ENCODE results near the gene KCNA1.

The KCNA1 gene

GRCh38 chr12:4910502-4911315 lies 1.0 kb downstream of the KCNA1 start:
- DNase-seq (ENCODE audit: low read depth in 2 of 2, low spot score in 1 of 2), result no peak

- DNase-seq (ENCODE audit: low read depth in 2 of 2, low spot score in 1 of 2), result no peak
Observed at GRCh38 chr12:4911316-4911994, 1.8 kb downstream of the KCNA1 start.

GRCh38 chr12:4914720-4915119 lies 5.0 kb downstream of the KCNA1 start:
- DNase-seq (ENCODE audit: low read depth in 2 of 2, low spot score in 1 of 2), result no peak

- no peak for DNase-seq (ENCODE audit: low read depth in 2 of 2, low spot score in 1 of 2)
Observed at GRCh38 chr12:4915752-4916151, 6.0 kb downstream of the KCNA1 start.

GRCh38 chr12:4918950-4919660 lies 9.4 kb downstream of the KCNA1 start:
- no peak for DNase-seq (ENCODE audit: low read depth in 2 of 2, low spot score in 1 of 2)

- DNase-seq (ENCODE audit: low read depth in 2 of 2, low spot score in 1 of 2), result no peak
Observed at GRCh38 chr12:4932576-4932975, 22.9 kb downstream of the KCNA1 start.

- DNase-seq (ENCODE audit: low read depth in 2 of 2, low spot score in 1 of 2), result no peak
Observed at GRCh38 chr12:4933411-4933810, 23.7 kb downstream of the KCNA1 start.

- no peak for DNase-seq (ENCODE audit: low read depth in 2 of 2, low spot score in 1 of 2)
Observed at GRCh38 chr12:4934407-4935035, 24.8 kb downstream of the KCNA1 start.

GRCh38 chr12:4938900-4939299 lies 29.2 kb downstream of the KCNA1 start:
- DNase-seq (ENCODE audit: low read depth in 2 of 2, low spot score in 1 of 2), result no peak

GRCh38 chr12:4939418-4940023 lies 29.8 kb downstream of the KCNA1 start:
- DNase-seq (ENCODE audit: low read depth in 2 of 2, low spot score in 1 of 2), result no peak

GRCh38 chr12:4943067-4943937 lies 33.6 kb downstream of the KCNA1 start:
- no peak for DNase-seq (ENCODE audit: low read depth in 2 of 2, low spot score in 1 of 2)

GRCh38 chr12:4943938-4944284 lies 34.2 kb downstream of the KCNA1 start:
- no peak for DNase-seq (ENCODE audit: low read depth in 2 of 2, low spot score in 1 of 2)

GRCh38 chr12:4947253-4947652 lies 37.5 kb downstream of the KCNA1 start:
- DNase-seq (ENCODE audit: low read depth in 2 of 2, low spot score in 1 of 2), result no peak

GRCh38 chr12:4951083-4951482 lies 41.4 kb downstream of the KCNA1 start:
- DNase-seq (ENCODE audit: low read depth in 2 of 2, low spot score in 1 of 2), result no peak

GRCh38 chr12:4951601-4952000 lies 41.9 kb downstream of the KCNA1 start:
- DNase-seq (ENCODE audit: low read depth in 2 of 2, low spot score in 1 of 2), result no peak

- DNase-seq (ENCODE audit: low read depth in 2 of 2, low spot score in 1 of 2), result no peak
Observed at GRCh38 chr12:4954621-4955354, 45.1 kb downstream of the KCNA1 start.

- no peak for DNase-seq (ENCODE audit: low read depth in 2 of 2, low spot score in 1 of 2)
Observed at GRCh38 chr12:4956054-4956453, 46.3 kb downstream of the KCNA1 start.

GRCh38 chr12:4956968-4957367 lies 47.3 kb downstream of the KCNA1 start:
- DNase-seq (ENCODE audit: low read depth in 2 of 2, low spot score in 1 of 2), result no peak

- no peak for DNase-seq (ENCODE audit: low read depth in 2 of 2, low spot score in 1 of 2)
Observed at GRCh38 chr12:4957761-4958160, 48.1 kb downstream of the KCNA1 start.
